HG03159 (cell line): ENCODE results near the gene CEACAM16.
A peak's percentile ranks its signal among the peaks of the same experiment; 100 is the strongest.

Experiments
- ATAC-seq: cut with Tn5 transposase; IDR thresholded peaks from one replicate; pipeline ENCODE4 v1.9.1; 2021; ENCODE audit warnings: mild to moderate bottlenecking, moderate library complexity; ENCODE audit not compliant: unreplicated experiment

Gene CEACAM16

DNA sequence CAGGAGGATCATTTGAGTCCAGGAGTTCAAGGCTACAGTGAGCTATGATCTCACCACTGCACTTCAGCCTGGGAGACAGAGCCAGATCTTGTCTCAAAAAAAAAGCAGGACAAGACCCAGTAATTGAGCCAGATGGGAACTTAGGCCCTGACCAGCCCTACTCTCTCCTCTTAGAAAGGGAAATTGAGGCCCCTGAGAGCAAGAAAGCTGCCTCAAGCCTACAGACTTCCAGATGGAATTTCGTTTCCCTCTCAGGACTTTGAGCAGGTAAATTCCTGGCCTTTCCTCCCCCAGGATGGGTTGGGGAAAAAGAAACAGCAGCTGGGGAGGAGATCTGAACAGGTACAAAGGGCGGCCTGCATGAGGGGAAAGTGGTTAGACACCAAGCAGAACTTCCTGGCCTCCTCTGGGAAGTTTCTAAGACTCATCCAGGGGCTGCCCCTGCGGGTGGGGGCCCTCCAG, 46.0 kb downstream of the CEACAM16 start:
- ATAC-seq: no peak

- no peak for ATAC-seq
Measured at GRCh38 chr19:44745341-44745831, 46.4 kb downstream of the CEACAM16 start.

- no peak for ATAC-seq
Measured at GRCh38 chr19:44745887-44746600, 47.1 kb downstream of the CEACAM16 start.

DNA sequence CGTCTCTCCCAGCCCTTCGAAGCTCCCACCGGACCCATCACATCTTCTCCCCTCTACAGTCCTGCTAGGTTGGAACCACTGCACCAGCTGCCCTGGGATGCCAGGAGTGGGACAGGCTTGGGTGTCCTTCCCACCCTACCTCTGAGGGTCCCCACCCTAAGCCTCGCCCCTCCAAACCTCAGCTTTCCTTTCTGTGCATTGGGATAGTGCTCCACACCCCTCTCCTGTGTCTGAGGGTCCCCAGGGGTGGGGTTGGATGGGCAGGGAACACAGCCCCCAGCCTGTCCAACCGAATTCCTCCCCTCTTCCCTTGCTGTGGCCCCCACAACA, 47.6 kb downstream of the CEACAM16 start:
- ATAC-seq: no peak

DNA sequence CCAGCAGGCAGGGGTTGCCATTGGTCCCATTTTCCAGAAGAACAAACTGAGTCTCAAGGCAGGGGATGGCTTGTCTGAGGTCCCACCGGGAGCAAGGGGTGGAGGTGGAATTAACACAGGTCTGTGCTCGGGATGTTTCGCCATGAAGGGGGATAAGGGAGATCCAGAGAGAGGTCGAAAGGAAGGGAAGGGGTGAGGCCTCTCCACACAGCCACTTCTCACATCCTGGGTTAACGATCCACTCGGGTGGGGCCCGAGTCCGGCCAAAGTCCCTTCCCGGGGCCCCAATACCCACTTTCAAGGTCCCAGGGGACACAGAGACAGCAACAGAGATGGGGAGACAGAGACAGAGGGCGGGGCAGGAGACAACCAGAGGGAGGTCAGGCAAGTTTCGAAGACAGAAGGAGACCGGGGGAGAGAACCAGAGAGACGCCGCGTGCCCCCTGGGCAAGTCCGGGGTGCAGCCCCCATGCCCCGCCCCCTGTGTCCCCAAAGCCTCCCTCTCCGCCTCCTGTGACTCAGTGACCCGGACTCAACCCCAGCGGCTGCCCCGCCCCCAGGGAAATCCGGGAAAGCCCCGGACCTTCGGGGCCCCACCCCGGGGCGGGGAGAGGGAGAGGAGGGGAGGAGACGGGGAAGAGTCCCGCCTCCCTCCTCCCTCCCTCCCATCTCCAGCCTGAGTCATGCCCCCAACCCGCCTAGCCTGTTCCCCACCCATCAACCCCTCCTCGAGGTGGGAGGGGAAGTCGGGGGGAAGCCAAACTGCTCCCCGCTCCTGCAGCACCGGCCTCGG, 48.2 kb downstream of the CEACAM16 start:
- peak; percentile 35 for ATAC-seq

DNA sequence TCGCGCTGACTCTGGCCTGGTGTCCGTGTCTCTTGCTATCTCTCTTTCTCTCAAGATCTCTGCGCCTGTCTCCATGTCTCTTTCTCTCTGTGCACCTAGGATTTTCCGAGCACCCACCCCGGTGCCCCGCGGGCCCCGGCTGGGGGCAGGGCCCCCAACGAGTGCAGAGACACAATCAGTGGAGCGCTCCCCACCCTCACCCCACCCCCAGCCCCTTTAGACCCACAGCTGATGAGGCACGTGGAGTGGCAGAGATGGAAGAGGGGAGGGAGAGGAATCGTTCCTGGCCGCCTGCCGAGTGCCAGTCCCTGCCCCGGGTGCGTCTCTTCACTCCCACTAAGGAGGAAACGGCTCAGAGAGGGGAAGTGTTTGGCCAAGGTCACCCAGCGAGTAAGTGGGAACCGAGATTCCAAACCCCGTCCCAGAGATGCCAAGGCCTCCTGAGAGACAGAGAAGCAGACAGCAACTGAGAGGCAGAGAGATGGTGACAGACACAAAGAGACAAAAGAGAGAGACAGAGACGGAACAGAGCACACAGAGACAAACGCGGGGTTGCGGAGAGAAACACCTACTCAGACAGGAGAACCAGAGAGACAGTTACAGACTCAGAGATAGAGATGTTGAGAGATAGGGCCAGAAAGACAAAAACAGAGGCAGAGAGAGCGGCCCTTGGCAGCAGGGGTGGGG, 48.9 kb downstream of the CEACAM16 start:
- peak; percentile 12 for ATAC-seq

- peak; percentile 33 for ATAC-seq
Measured at GRCh38 chr19:44748426-44749254, 49.7 kb downstream of the CEACAM16 start, which contains the start of gene BCL3. TSS of gene BCL3 (plus strand) at chr19:44748708. CDS start at chr19:44748791, 83 bp downstream.

DNA sequence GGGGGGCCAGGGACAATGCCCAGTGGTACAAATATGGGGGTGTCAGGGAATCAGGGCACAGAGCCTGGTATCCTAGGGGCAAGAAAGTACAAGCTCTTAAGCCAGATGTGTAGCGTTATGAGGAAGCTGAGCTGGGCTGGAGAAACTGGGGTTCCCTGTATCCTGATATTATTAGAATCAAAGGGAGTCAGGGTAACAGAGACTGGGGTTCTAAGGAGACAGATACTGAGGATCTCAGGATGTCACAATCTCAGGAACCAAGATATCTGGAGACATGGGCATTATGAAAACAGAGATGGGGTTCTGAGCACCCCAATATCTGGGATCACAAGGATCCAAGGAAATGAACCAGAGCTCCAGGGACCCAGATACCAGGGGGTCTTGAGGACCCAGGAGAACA, 50.3 kb downstream of the CEACAM16 start:
- no peak for ATAC-seq

GRCh38 chr19:44749994-44750393, 51.0 kb downstream of the CEACAM16 start:
- ATAC-seq: no peak

DNA sequence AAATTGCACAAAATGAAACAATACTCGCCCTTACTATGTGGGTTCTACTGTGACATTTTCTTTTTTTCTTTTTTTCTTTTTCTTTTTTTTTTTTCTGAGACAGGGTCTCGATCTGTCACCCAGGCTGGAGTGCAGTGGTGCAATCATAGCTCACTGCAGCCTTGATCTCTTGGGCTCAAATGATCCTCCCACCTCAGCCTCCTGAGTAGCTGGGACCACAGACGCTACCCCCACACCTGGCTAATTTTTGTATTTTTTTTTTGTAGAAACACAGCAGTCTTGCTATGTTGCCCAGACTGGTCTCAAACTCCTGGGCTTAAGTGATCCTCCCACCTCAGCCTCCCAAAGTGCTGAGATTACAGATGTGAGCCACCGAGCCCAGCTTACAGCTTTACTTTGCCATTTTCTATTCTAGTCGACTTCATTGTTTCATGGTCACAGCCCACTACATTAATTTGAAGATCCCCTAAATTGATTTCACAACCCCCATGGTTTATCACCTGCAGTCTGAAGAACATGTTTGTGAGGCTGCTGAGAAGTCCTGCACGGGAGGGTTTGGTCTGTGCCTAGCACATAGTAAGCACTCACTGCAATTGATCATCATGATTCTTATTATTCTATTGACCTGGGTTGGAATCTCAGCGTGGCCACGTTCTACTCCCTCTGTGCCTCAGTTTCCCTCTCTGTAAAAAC, 53.3 kb downstream of the CEACAM16 start:
- ATAC-seq: no peak

- ATAC-seq: peak; percentile 77
Measured at GRCh38 chr19:44752816-44753625, 54.1 kb downstream of the CEACAM16 start.

DNA sequence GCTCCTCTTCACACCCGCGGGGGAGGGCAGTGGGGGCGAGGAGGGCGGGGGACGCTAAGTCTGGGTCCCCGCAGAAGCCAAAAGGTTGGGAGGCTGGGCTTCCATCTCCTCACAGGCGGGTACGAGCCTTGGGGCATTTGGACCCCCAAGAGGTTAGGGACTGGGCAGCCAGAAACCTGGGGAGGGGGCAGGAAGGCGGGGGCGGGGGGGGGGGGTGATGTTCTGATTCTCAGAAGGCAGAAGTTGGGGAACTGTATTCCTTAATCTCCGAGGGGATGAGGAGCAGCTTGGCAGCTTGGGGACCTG, 54.6 kb downstream of the CEACAM16 start:
- ATAC-seq: no peak

DNA sequence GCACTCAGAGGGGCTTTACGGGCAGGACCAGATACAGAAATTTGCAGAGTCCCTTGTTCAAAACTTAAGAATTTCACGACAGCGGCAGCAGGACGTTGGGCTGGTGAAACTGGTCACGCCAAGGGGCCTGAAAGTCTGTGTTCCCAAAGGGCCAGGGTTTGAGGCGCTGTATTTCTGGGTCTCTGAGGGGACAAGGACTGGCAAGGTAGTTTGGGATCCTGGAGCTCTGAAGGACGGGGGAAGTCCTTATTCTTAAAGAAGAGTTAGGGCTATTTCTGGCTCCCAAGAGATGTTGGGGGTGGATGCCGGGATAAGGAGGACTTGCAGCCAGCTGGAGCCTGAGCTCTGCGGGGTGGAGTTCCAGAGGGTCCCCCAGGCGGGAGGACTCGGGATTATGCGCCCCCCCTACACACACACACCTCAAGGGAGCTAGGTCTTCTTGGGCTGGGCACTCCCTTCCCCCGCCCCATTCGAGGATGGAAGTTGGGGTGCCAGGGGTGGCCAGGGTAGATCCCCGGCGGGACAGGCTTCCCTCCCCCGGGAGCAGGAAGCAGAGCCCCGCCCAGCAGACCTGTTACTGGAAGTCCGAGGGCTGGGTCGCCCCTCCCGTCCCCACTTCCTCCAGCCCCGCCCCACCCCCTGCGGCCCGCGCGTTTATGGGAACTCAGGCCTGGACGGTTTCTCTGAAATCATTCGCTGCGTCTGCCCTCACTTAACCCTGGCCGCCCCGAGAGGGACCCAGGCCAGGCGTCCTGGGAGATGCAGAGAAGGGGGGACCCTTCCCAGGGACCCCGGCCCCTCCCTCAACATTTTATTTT, 55.2 kb downstream of the CEACAM16 start:
- ATAC-seq: no peak

DNA sequence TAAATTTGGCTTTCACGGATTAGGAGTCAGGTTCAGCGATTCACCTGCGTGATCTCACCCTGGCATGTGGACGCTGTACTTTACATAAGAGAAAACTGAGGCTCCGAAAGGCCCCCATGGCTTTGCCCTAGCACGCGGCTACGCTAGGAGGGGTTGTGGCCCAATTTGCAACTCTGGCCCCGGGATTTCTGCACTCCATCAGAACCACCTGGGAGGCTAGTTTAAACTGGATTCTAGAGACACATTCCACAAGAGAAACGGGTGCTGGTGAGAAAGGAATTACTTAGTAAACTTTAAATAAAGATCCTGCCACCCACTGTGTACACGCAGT, 55.8 kb downstream of the CEACAM16 start:
- no peak for ATAC-seq

GRCh38 chr19:44755219-44755618, 56.3 kb downstream of the CEACAM16 start:
- ATAC-seq: no peak

DNA sequence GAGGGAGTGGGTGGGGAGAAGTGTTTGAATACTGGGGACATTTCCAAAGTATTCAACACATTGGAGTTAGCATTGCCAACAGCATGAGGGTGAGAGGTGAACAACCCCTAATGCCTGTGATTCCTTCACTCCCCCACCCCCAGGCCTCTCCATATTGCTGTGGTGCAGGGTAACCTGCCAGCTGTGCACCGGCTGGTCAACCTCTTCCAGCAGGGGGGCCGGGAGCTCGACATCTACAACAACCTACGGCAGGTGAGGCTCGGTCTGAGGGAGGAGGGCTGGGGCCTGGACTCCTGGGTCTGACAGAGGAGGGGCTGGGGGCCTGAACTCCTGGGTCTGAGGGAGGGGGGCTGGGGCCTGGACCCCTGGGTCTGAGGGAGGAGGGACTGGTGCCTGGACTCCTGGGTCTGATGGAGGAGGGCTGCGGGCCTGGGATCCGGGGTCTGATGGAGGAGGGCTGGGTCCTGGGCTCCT, 57.2 kb downstream of the CEACAM16 start:
- ATAC-seq: no peak

DNA sequence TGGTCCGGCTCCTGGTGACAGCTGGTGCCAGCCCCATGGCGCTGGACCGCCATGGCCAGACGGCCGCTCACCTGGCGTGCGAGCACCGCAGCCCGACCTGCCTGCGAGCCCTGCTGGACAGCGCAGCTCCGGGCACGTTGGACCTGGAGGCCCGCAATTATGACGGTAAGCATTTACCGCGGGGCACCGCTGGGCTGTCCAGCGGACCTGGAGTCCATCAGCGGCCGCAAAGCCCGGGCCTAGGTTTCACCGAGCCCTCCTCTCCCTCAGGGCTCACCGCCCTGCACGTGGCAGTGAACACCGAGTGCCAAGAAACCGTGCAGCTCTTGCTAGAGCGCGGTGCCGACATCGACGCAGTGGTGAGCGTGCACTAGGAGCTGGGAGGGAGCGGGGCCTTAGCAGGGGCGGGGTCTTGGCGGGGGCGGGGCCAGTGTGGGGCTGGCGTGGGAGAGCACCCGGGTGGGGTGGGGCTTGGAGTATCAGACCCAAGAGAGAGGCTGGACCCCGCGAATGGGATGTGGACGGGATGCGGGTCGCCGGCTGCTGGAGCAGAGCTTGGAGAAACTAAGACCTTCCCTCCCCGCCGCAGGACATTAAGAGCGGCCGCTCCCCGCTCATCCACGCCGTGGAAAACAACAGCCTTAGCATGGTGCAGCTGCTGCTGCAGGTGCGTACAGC, 58.2 kb downstream of the CEACAM16 start:
- ATAC-seq: no peak
